ENCODE data around the gene TOM1. TPM values are rescaled to one million over a fixed set of nuclear protein-coding genes. Genes with fewer than 3 reads are reported as not detected.
A peak's percentile ranks its signal among the peaks of the same experiment; 100 is the strongest.

Gene TOM1
- total RNA-seq, 1 donor: 118 TPM

DNA sequence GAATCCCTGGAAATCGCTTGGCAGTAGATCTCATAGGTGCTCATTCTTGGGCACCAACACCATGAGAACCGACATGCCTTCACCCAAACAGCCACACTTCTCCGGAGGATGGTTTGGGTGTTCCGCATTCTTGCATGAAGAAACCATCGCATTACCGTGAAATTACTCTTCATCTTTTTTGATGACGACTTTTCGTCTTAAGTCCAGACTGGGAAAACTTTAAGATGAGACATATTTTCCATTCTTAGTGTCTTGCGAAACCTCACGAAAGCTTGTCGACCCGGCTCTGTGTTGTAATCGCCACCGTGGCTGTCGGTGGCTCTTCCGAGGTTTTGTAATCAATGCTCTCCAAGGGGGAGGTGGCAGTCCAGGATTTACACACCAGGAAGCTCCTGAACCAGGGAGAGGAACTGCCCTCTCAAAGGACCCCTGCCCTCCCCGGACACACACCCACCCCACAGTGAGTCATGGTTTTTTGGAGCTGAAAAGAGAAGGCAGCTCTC, 1.7 kb downstream of the TOM1 start:
- peak; percentile 89 for DNase-seq (ENCODE audit: insufficient read length, low spot score, missing footprints)
- TF ChIP-seq, protein P1, sequence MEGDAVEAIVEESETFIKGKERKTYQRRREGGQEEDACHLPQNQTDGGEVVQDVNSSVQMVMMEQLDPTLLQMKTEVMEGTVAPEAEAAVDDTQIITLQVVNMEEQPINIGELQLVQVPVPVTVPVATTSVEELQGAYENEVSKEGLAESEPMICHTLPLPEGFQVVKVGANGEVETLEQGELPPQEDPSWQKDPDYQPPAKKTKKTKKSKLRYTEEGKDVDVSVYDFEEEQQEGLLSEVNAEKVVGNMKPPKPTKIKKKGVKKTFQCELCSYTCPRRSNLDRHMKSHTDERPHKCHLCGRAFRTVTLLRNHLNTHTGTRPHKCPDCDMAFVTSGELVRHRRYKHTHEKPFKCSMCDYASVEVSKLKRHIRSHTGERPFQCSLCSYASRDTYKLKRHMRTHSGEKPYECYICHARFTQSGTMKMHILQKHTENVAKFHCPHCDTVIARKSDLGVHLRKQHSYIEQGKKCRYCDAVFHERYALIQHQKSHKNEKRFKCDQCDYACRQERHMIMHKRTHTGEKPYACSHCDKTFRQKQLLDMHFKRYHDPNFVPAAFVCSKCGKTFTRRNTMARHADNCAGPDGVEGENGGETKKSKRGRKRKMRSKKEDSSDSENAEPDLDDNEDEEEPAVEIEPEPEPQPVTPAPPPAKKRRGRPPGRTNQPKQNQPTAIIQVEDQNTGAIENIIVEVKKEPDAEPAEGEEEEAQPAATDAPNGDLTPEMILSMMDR (IDR thresholded peaks at IDR 0.05; ENCODE audit: extremely low read depth, low read depth, low read length): no peak
- Histone ChIP-seq H3K79me2 (ENCODE audit: insufficient read depth, low read length) (peaks cover 42% of the 10 kb centered on the region), H3K36me3 (ENCODE audit: insufficient read depth, low read length) (peaks cover 21% of the 10 kb centered on the region), H2AFZ (ENCODE audit: low read length) (no peak overlapping the region), H3K4me1 (ENCODE audit: insufficient read depth, low read length) (peaks cover 48% of the 10 kb centered on the region), H3K27me3 (ENCODE audit: insufficient read depth, low read length) (no peaks in the 10 kb centered on the region), H3K4me3 (ENCODE audit: insufficient read depth, low read length) (peak overlapping the region; percentile 90), H4K20me1 (ENCODE audit: insufficient read depth, low read length) (no peaks in the 10 kb centered on the region), H3K27ac (ENCODE audit: low read depth, low read length) (peak overlapping the region; percentile 100), H3K4me2 (ENCODE audit: insufficient read depth, low read length) (peak overlapping the region; percentile 93), H3K9me3 (ENCODE audit: low read depth, low read length) (no peaks in the 10 kb centered on the region)

GRCh38 chr22:35303029-35303624, 3.4 kb downstream of the TOM1 start:
- TF ChIP-seq, protein P1 (IDR thresholded peaks at IDR 0.05; ENCODE audit: extremely low read depth, low read depth, low read length): no peak
- Histone ChIP-seq H3K27me3 (ENCODE audit: insufficient read depth, low read length) (no peaks in the 10 kb centered on the region), H2AFZ (ENCODE audit: low read length) (no peak overlapping the region), H3K4me1 (ENCODE audit: insufficient read depth, low read length) (peaks cover 60% of the 10 kb centered on the region), H3K36me3 (ENCODE audit: insufficient read depth, low read length) (peaks cover 15% of the 10 kb centered on the region), H3K4me2 (ENCODE audit: insufficient read depth, low read length) (peak overlapping the region; percentile 44), H3K9me3 (ENCODE audit: low read depth, low read length) (no peaks in the 10 kb centered on the region), H4K20me1 (ENCODE audit: insufficient read depth, low read length) (no peaks in the 10 kb centered on the region), H3K79me2 (ENCODE audit: insufficient read depth, low read length) (peaks cover 59% of the 10 kb centered on the region), H3K27ac (ENCODE audit: low read depth, low read length) (peak overlapping the region; percentile 100), H3K4me3 (ENCODE audit: insufficient read depth, low read length) (no peak overlapping the region)
- DNase-seq (ENCODE audit: insufficient read length, low spot score, missing footprints): peak; percentile 59

- H4K20me1 ChIP-seq (ENCODE audit: insufficient read depth, low read length): no peaks in the 10 kb centered on the region
- H3K27me3 ChIP-seq (ENCODE audit: insufficient read depth, low read length): no peaks in the 10 kb centered on the region
- H3K4me3 ChIP-seq (ENCODE audit: insufficient read depth, low read length): no peak overlapping the region
- H3K79me2 ChIP-seq (ENCODE audit: insufficient read depth, low read length): peaks cover 80% of the 10 kb centered on the region
- peak overlapping the region; percentile 70 for H3K27ac ChIP-seq (ENCODE audit: low read depth, low read length)
- H3K9me3 ChIP-seq (ENCODE audit: low read depth, low read length): no peaks in the 10 kb centered on the region
- peaks cover 57% of the 10 kb centered on the region for H3K4me1 ChIP-seq (ENCODE audit: insufficient read depth, low read length)
- no peak overlapping the region for H2AFZ ChIP-seq (ENCODE audit: low read length)
- H3K4me2 ChIP-seq (ENCODE audit: insufficient read depth, low read length): no peak overlapping the region
- peaks cover 14% of the 10 kb centered on the region for H3K36me3 ChIP-seq (ENCODE audit: insufficient read depth, low read length)
- no peak for DNase-seq (ENCODE audit: insufficient read length, low spot score, missing footprints)
- TF ChIP-seq, protein P1 (IDR thresholded peaks at IDR 0.05; ENCODE audit: extremely low read depth, low read depth, low read length): no peak
These were observed 5.9 kb downstream of the TOM1 start for GRCh38 chr22:35305525-35306070.

- H2AFZ ChIP-seq (ENCODE audit: low read length): no peak overlapping the region
- H4K20me1 ChIP-seq (ENCODE audit: insufficient read depth, low read length): no peaks in the 10 kb centered on the region
- DNase-seq (ENCODE audit: insufficient read length, low spot score, missing footprints): peak; percentile 26
- H3K27me3 ChIP-seq (ENCODE audit: insufficient read depth, low read length): no peaks in the 10 kb centered on the region
- H3K27ac ChIP-seq (ENCODE audit: low read depth, low read length): peak overlapping the region; percentile 70
- peaks cover 89% of the 10 kb centered on the region for H3K79me2 ChIP-seq (ENCODE audit: insufficient read depth, low read length)
- no peak overlapping the region for H3K4me2 ChIP-seq (ENCODE audit: insufficient read depth, low read length)
- no peaks in the 10 kb centered on the region for H3K9me3 ChIP-seq (ENCODE audit: low read depth, low read length)
- no peak overlapping the region for H3K4me3 ChIP-seq (ENCODE audit: insufficient read depth, low read length)
- TF ChIP-seq, protein P1 (IDR thresholded peaks at IDR 0.05; ENCODE audit: extremely low read depth, low read depth, low read length): no peak
- H3K36me3 ChIP-seq (ENCODE audit: insufficient read depth, low read length): peaks cover 18% of the 10 kb centered on the region
- H3K4me1 ChIP-seq (ENCODE audit: insufficient read depth, low read length): peaks cover 59% of the 10 kb centered on the region
These were observed 6.8 kb downstream of the TOM1 start for GRCh38 chr22:35306350-35306967.
